Neural crest cell (in vitro differentiated cells): ENCODE measurements around the gene ANAPC10. TPM values are rescaled to one million over a fixed set of nuclear protein-coding genes. Genes with fewer than 3 reads are reported as not detected.
A peak's percentile ranks its signal among the peaks of the same experiment; 100 is the strongest.

Experiments used
- DNase-seq: peaks from one replicate; pipeline ENCODE4 v3.0.0; 2021; ENCODE audit warnings: low read depth, mixed read lengths, low spot score
- H3K27ac Mint-ChIP-seq: one replicate; pipeline ENCODE4 v1.8.0; 2021; ENCODE audit warnings: mild to moderate bottlenecking, mixed read lengths; ENCODE audit not compliant: unreplicated experiment
- H3K27me3 Mint-ChIP-seq: 2 replicates; pipeline ENCODE4 v1.8.0; 2021; ENCODE audit warnings: low read depth, mild to moderate bottlenecking, mixed read lengths
- H3K36me3 Mint-ChIP-seq: 2 replicates; pipeline ENCODE4 v1.8.0; 2021; ENCODE audit warnings: low read depth, mild to moderate bottlenecking, mixed read lengths
- H3K4me1 Mint-ChIP-seq: 2 replicates; pipeline ENCODE4 v1.8.0; 2021; ENCODE audit warnings: mixed read lengths
- H3K4me3 Mint-ChIP-seq: one replicate; pipeline ENCODE4 v1.8.0; 2021; ENCODE audit warnings: mild to moderate bottlenecking, mixed read lengths
- H3K9me3 Mint-ChIP-seq: 2 replicates; pipeline ENCODE4 v1.8.0; 2021; ENCODE audit warnings: mixed read lengths
- CTCF ChIP-seq: fragments of 200-600 bp; sonication (generic); conservative IDR thresholded peaks from 2 replicates; pipeline ENCODE4 v1.5.0; 2021; ENCODE audit warnings: antibody characterized with exemption, mild to moderate bottlenecking
- total RNA-seq: library from RNA; stranded (reverse); gene quantifications from 2 replicates; pipeline ENCODE4 v1.2.1, GENCODE V29; 2021

ANAPC10 gene
- total RNA-seq, 1 donor from 2014 or later = 19.4 TPM

- H3K27me3 Mint-ChIP-seq = no peaks in the 10 kb centered on the region
- H3K27ac Mint-ChIP-seq = no peak overlapping the region
- DNase-seq = no peak
- H3K4me3 Mint-ChIP-seq = no peak overlapping the region
- H3K4me1 Mint-ChIP-seq = peaks cover 17% of the 10 kb centered on the region
- TF ChIP-seq CTCF = no peak
- H3K9me3 Mint-ChIP-seq = no peaks in the 10 kb centered on the region
- H3K36me3 Mint-ChIP-seq = peaks cover 20% of the 10 kb centered on the region
Observed at GRCh38 chr4:145071560-145071959, 26.4 kb downstream of the ANAPC10 start.

- Mint-ChIP-seq H3K36me3 (peaks cover 11% of the 10 kb centered on the region), H3K27ac (no peak overlapping the region), H3K4me1 (peaks cover 39% of the 10 kb centered on the region), H3K27me3 (no peaks in the 10 kb centered on the region), H3K9me3 (no peaks in the 10 kb centered on the region), H3K4me3 (no peak overlapping the region)
- no peak for TF ChIP-seq CTCF
- DNase-seq = no peak
Observed at GRCh38 chr4:145069361-145069760, 28.6 kb downstream of the ANAPC10 start.

- TF ChIP-seq CTCF = no peak
- peaks cover 49% of the 10 kb centered on the region for H3K4me1 Mint-ChIP-seq
- H3K27me3 Mint-ChIP-seq = no peaks in the 10 kb centered on the region
- peaks cover 3% of the 10 kb centered on the region for H3K9me3 Mint-ChIP-seq
- no peak overlapping the region for H3K27ac Mint-ChIP-seq
- H3K36me3 Mint-ChIP-seq = peaks cover 20% of the 10 kb centered on the region
- no peak for DNase-seq
- H3K4me3 Mint-ChIP-seq = peak overlapping the region; percentile 28
Observed at GRCh38 chr4:145066063-145066501, 31.9 kb downstream of the ANAPC10 start.

- H3K9me3 Mint-ChIP-seq = peaks cover 3% of the 10 kb centered on the region
- H3K36me3 Mint-ChIP-seq = peaks cover 8% of the 10 kb centered on the region
- H3K4me1 Mint-ChIP-seq = peaks cover 30% of the 10 kb centered on the region
- H3K27ac Mint-ChIP-seq = no peak overlapping the region
- H3K27me3 Mint-ChIP-seq = no peaks in the 10 kb centered on the region
- no peak for DNase-seq
- peak; percentile 78 for TF ChIP-seq CTCF
- H3K4me3 Mint-ChIP-seq = peak overlapping the region; percentile 4
Observed at GRCh38 chr4:145061318-145061920, 36.6 kb downstream of the ANAPC10 start.

- no peak for TF ChIP-seq CTCF
- Mint-ChIP-seq H3K9me3 (peaks cover 3% of the 10 kb centered on the region), H3K27ac (no peak overlapping the region), H3K4me3 (no peak overlapping the region), H3K36me3 (peaks cover 14% of the 10 kb centered on the region), H3K4me1 (peaks cover 6% of the 10 kb centered on the region), H3K27me3 (no peaks in the 10 kb centered on the region)
- no peak for DNase-seq
Observed at GRCh38 chr4:145058256-145058655, 39.7 kb downstream of the ANAPC10 start.
